ENCODE data around the gene DCAF16. TPM values are rescaled to one million over a fixed set of nuclear protein-coding genes. Genes with fewer than 3 reads are reported as not detected.

Gene DCAF16
- total RNA-seq, 1 donor, result 27.1 TPM

DNA sequence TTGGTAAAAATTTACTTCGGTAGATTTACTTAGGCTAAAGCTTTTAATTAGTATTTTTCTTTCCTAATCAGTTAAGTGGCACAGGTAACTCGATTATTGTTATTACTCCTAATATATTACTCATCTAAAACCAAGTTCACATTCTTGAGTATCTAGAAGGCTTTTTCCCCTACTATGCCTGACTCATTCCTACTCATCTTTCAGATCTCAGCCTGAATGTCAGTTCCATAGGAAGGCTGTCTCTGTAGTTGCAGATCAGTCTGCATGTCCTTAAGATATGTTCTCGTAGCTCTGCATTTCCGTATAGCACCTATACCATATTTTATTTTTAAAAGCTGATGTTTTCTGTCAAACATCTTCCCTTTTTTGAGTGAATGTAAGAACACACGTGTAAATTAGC, 23.2 kb downstream of the DCAF16 start:
- DNase-seq (ENCODE audit: low read depth), result no peak
- TF ChIP-seq CTCF (IDR thresholded peaks at IDR 0.05; ENCODE audit: insufficient read depth, low read length), result no peak
- no peak overlapping the region for H3K4me3 ChIP-seq (ENCODE audit: low read depth, low read length)

DNA sequence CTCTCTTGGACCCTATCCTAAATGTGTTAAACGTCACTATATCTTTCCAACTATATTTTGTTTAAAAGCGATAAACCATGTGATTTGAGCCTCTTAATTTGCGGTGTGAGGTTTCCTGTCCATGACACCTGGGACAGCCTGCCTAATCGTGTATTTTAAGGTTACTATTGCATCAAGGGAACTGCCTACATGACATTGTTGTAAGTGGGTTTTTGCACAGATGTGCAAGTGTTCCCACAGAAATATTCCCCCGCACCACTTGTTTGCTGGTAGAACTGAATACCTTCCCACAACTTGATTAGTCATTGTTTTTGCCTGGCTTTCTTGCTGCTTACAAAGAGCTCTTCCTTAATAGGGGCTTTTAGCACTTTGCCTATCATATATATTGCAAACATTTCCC, 24.0 kb downstream of the DCAF16 start:
- no peak for TF ChIP-seq CTCF (IDR thresholded peaks at IDR 0.05; ENCODE audit: insufficient read depth, low read length)
- DNase-seq (ENCODE audit: low read depth), result no peak
- H3K4me3 ChIP-seq (ENCODE audit: low read depth, low read length), result no peak overlapping the region

GRCh38 chr4:17785858-17786257, 24.7 kb downstream of the DCAF16 start:
- no peak overlapping the region for H3K4me3 ChIP-seq (ENCODE audit: low read depth, low read length)
- DNase-seq (ENCODE audit: low read depth), result no peak
- TF ChIP-seq CTCF (IDR thresholded peaks at IDR 0.05; ENCODE audit: insufficient read depth, low read length), result no peak

DNA sequence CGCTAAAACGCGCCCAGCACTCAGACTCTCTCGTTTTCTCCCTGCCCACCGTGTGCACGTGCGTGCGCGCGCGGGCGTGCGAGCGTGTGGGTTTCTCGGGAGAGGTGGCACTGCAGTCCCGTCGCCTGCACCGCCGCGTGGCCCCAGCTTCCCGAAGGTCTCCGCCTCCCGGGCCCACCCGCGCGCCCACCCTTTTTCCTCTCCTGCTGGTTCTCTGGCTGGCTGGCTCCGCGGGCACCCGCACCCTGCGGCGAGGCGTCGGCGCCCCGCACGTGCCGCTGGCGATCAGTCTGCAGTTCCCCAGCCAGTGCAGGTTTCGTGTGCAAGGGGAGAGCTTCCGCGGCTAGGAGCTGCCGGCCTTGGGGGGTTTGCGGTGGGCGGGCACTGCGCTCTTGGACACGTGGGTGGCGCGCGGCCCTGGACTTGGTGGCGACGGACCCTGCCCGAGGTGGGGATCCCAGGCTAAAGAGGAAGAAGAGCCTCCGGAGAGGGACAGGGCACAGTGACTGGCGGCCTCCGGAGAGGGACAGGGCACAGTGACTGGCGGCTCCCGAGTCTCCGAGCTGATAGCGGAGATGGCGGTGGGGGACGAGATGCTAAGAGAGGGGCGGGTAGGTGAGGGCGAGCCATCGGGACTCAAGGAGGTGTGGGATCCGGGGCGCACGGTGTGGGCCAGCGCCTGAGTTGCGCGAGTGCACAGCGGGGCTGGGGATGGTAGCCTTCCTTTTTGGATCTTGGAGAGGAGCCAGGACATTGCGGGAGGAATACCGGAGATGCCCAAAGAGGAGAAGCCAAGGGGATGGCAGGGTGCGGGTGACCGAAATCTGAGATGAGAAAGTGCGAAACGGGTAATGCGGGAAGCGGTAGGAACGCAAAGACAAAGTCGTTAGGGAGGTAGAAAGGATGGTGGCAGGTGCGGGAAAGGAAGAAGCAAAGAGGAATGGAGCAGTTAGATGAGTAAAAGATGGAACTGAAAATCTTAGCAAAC, 29.0 kb downstream of the DCAF16 start, which contains the start of gene FAM184B:
Gene FAM184B, minus strand, starts transcription at position 322 of the 988 bp plus-strand sequence. CDS start 322 bp downstream, outside the sequence.
- DNase-seq (ENCODE audit: low read depth), result peak; percentile 9
- TF ChIP-seq CTCF (IDR thresholded peaks at IDR 0.05; ENCODE audit: insufficient read depth, low read length), result no peak
- H3K4me3 ChIP-seq (ENCODE audit: low read depth, low read length), result peak within 1 kb of the TSS; percentile 60

DNA sequence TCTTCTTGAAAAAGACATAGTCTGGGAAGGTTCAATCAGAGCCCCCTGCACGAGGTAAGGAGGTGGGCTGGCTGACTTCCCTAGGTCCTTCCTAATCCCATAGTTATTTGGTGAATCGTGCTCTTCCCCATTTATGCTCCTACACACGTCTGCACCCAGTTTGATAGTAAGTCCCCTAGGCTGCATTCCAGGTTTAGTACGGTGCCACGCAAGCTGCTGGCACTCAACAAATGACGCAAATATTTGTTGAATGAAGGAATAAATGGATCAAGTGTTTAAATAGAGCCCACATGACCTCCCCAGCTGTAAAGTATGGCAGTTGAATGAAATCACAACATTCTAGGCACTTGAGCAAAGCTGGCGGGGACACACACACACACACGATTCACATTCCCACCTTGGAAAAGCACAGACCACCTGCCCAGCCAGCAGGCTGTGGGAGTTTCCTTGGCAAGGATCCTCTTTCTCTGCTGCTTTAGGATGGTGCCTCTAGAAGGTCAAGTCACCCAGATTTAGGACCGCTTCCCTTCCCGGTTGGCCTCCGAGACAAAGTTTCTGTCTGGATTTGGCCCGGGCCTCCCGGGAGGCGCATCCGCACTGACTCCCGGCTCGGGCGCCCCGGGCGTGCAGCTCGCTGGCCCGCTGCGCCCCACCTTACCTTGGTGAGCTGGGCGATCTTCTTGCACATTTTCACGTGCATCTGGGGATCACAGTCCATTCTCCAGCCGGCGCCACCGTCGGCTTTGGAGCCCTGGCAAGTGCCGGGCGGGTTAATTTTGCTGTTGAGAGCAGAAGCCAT, 29.9 kb downstream of the DCAF16 start:
- DNase-seq (ENCODE audit: low read depth), result peak; percentile 51
- no peak for TF ChIP-seq CTCF (IDR thresholded peaks at IDR 0.05; ENCODE audit: insufficient read depth, low read length)
- peak overlapping the region; percentile 60 for H3K4me3 ChIP-seq (ENCODE audit: low read depth, low read length)

GRCh38 chr4:17778431-17778830, 32.1 kb downstream of the DCAF16 start:
- no peak for TF ChIP-seq CTCF (IDR thresholded peaks at IDR 0.05; ENCODE audit: insufficient read depth, low read length)
- no peak overlapping the region for H3K4me3 ChIP-seq (ENCODE audit: low read depth, low read length)
- DNase-seq (ENCODE audit: low read depth), result no peak

All from fibroblast of the aortic adventitia (primary cell).